ENCODE data around the gene S100A7. TPM values are rescaled to one million over a fixed set of nuclear protein-coding genes. Genes with fewer than 3 reads are reported as not detected.

Gene S100A7
- total RNA-seq, 1 experiment from 2014 or later = not detected

- BruUV-seq (replicated peaks) = no TSS peak
- Histone ChIP-seq H3K36me3 (ENCODE audit: control insufficient read depth, insufficient read depth, low read length) (no peaks in the 10 kb centered on the region), H3K4me3 (ENCODE audit: low read depth, low read length) (no peak overlapping the region), H3K9me3 (no peaks in the 10 kb centered on the region), H3K27me3 (replicated peaks; ENCODE audit: control insufficient read depth, insufficient read depth, low read length) (no peaks in the 10 kb centered on the region; the same call in 1 of the 2 replicates), H3K4me1 (no peaks in the 10 kb centered on the region)
- H3K27ac Mint-ChIP-seq (ENCODE audit: unreplicated experiment) = no peak overlapping the region
- ChIA-PET CTCF (no interaction called here), POLR2A (no interaction called here)
- H3K9me3 Mint-ChIP-seq (ENCODE audit: unreplicated experiment) = no peaks in the 10 kb centered on the region
- TF ChIP-seq CTCF (IDR thresholded peaks at IDR 0.05; ENCODE audit: insufficient read depth in 1 of 2, low read depth in 1 of 2, low read length in 1 of 2, severe bottlenecking in 1 of 2, unreplicated experiment in 1 of 2) = no peak
- H3K36me3 Mint-ChIP-seq (ENCODE audit: insufficient read depth, unreplicated experiment) = no peaks in the 10 kb centered on the region
- no peak for DNase-seq
- peaks cover 32% of the 10 kb centered on the region for H3K27me3 Mint-ChIP-seq (ENCODE audit: insufficient read depth, unreplicated experiment)
- H3K4me1 Mint-ChIP-seq (ENCODE audit: low read depth, unreplicated experiment) = no peaks in the 10 kb centered on the region
- no peak overlapping the region for H3K4me3 Mint-ChIP-seq (ENCODE audit: unreplicated experiment)
- intact Hi-C loops (cut with micrococcal nuclease; ENCODE audit: unreplicated experiment) = no loop called here
Measured at GRCh38 chr1:153447498-153448170, 12.8 kb downstream of the S100A7 start.

GRCh38 chr1:153444078-153444477, 16.4 kb downstream of the S100A7 start:
- H3K4me3 ChIP-seq (ENCODE audit: low read depth, low read length) = no peak overlapping the region

GRCh38 chr1:153443486-153443885, 17.0 kb downstream of the S100A7 start:
- ChIA-PET POLR2A (no interaction called here), CTCF (no interaction called here)
- TF ChIP-seq CTCF (IDR thresholded peaks at IDR 0.05; ENCODE audit: insufficient read depth in 1 of 2, low read depth in 1 of 2, low read length in 1 of 2, severe bottlenecking in 1 of 2, unreplicated experiment in 1 of 2) = no peak
- Mint-ChIP-seq H3K27me3 (ENCODE audit: insufficient read depth, unreplicated experiment) (peaks cover 31% of the 10 kb centered on the region), H3K27ac (ENCODE audit: unreplicated experiment) (no peak overlapping the region), H3K9me3 (ENCODE audit: unreplicated experiment) (no peaks in the 10 kb centered on the region), H3K4me3 (ENCODE audit: unreplicated experiment) (no peak overlapping the region), H3K4me1 (ENCODE audit: low read depth, unreplicated experiment) (no peaks in the 10 kb centered on the region), H3K36me3 (ENCODE audit: insufficient read depth, unreplicated experiment) (no peaks in the 10 kb centered on the region)
- DNase-seq = no peak
- intact Hi-C loops (cut with micrococcal nuclease; ENCODE audit: unreplicated experiment) = no loop called here
- Histone ChIP-seq H3K9me3 (no peaks in the 10 kb centered on the region), H3K27me3 (replicated peaks; ENCODE audit: control insufficient read depth, insufficient read depth, low read length) (no peaks in the 10 kb centered on the region; the same call in 1 of the 2 replicates), H3K4me1 (no peaks in the 10 kb centered on the region), H3K36me3 (ENCODE audit: control insufficient read depth, insufficient read depth, low read length) (no peaks in the 10 kb centered on the region), H3K4me3 (ENCODE audit: low read depth, low read length) (no peak overlapping the region)
- BruUV-seq (replicated peaks) = no TSS peak

More at GRCh38 chr1:153444078-153444477, 16.4 kb downstream of the S100A7 start:
- Histone ChIP-seq H3K27me3 (replicated peaks; ENCODE audit: control insufficient read depth, insufficient read depth, low read length) (no peaks in the 10 kb centered on the region; the same call in 1 of the 2 replicates), H3K9me3 (no peaks in the 10 kb centered on the region), H3K36me3 (ENCODE audit: control insufficient read depth, insufficient read depth, low read length) (no peaks in the 10 kb centered on the region), H3K4me1 (no peaks in the 10 kb centered on the region)
- DNase-seq = no peak
- ChIA-PET POLR2A (no interaction called here), CTCF (no interaction called here)
- no peak for TF ChIP-seq CTCF (IDR thresholded peaks at IDR 0.05; ENCODE audit: insufficient read depth in 1 of 2, low read depth in 1 of 2, low read length in 1 of 2, severe bottlenecking in 1 of 2, unreplicated experiment in 1 of 2)
- Mint-ChIP-seq H3K36me3 (ENCODE audit: insufficient read depth, unreplicated experiment) (no peaks in the 10 kb centered on the region), H3K9me3 (ENCODE audit: unreplicated experiment) (no peaks in the 10 kb centered on the region), H3K4me3 (ENCODE audit: unreplicated experiment) (no peak overlapping the region), H3K4me1 (ENCODE audit: low read depth, unreplicated experiment) (no peaks in the 10 kb centered on the region), H3K27me3 (ENCODE audit: insufficient read depth, unreplicated experiment) (peaks cover 33% of the 10 kb centered on the region), H3K27ac (ENCODE audit: unreplicated experiment) (no peak overlapping the region)
- intact Hi-C loops (cut with micrococcal nuclease; ENCODE audit: unreplicated experiment) = no loop called here
- BruUV-seq (replicated peaks) = no TSS peak

Data from Caco-2 (cell line).